Measurements from ENCODE around the gene LGALS7B.

- TF ChIP-seq, protein P1, sequence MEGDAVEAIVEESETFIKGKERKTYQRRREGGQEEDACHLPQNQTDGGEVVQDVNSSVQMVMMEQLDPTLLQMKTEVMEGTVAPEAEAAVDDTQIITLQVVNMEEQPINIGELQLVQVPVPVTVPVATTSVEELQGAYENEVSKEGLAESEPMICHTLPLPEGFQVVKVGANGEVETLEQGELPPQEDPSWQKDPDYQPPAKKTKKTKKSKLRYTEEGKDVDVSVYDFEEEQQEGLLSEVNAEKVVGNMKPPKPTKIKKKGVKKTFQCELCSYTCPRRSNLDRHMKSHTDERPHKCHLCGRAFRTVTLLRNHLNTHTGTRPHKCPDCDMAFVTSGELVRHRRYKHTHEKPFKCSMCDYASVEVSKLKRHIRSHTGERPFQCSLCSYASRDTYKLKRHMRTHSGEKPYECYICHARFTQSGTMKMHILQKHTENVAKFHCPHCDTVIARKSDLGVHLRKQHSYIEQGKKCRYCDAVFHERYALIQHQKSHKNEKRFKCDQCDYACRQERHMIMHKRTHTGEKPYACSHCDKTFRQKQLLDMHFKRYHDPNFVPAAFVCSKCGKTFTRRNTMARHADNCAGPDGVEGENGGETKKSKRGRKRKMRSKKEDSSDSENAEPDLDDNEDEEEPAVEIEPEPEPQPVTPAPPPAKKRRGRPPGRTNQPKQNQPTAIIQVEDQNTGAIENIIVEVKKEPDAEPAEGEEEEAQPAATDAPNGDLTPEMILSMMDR (IDR thresholded peaks at IDR 0.05) = no peak
- no peak for TF ChIP-seq POLR2A (IDR thresholded peaks at IDR 0.05)
These were observed 22.5 kb upstream of the LGALS7B start for GRCh38 chr19:38766276-38767047.

Measured in esophagus squamous epithelium (tissue), 4 donors.